HG02943 (cell line): ENCODE measurements around the gene TRABD.
"Not testable (repeated sequence)": the region's sequence is repeated elsewhere in the genome, so short reads cannot be mapped to it uniquely, and the experiment has no call there.

Experiments used
- ATAC-seq: cut with Tn5 transposase; IDR thresholded peaks from one replicate; pipeline ENCODE4 v1.9.1; 2021; ENCODE audit warnings: mild to moderate bottlenecking, low read depth, moderate library complexity; ENCODE audit not compliant: unreplicated experiment

Gene TRABD

GRCh38 chr22:50200461-50201190 lies 14.9 kb downstream of the TRABD start, which contains the start of gene SELENOO:
TSS of gene SELENOO (plus strand) at chr22:50201011. CDS start at chr22:50201037, 26 bp downstream.
- ATAC-seq: no peak

- no peak for ATAC-seq
Measured at GRCh38 chr22:50201191-50202129, 15.7 kb downstream of the TRABD start.

- no peak for ATAC-seq
Measured at GRCh38 chr22:50202130-50202666, 16.5 kb downstream of the TRABD start.

GRCh38 chr22:50203288-50203687 lies 17.6 kb downstream of the TRABD start:
- ATAC-seq: no peak

GRCh38 chr22:50204571-50204970 lies 18.9 kb downstream of the TRABD start:
- ATAC-seq: no peak

- ATAC-seq: not testable (repeated sequence)
Measured at GRCh38 chr22:50204998-50205397, 19.3 kb downstream of the TRABD start.

- ATAC-seq: no peak
Measured at GRCh38 chr22:50205781-50206569, 20.3 kb downstream of the TRABD start.

- no peak for ATAC-seq
Measured at GRCh38 chr22:50206599-50206998, 20.9 kb downstream of the TRABD start.

- no peak for ATAC-seq
Measured at GRCh38 chr22:50207383-50208140, 21.8 kb downstream of the TRABD start.

GRCh38 chr22:50208430-50208938 lies 22.8 kb downstream of the TRABD start:
- ATAC-seq: no peak

GRCh38 chr22:50208939-50209892 lies 23.5 kb downstream of the TRABD start:
- ATAC-seq: no peak

- ATAC-seq: no peak
Measured at GRCh38 chr22:50209893-50210292, 24.2 kb downstream of the TRABD start.

GRCh38 chr22:50210378-50211139 lies 24.8 kb downstream of the TRABD start:
- ATAC-seq: no peak

- no peak for ATAC-seq
Measured at GRCh38 chr22:50211147-50211546, 25.4 kb downstream of the TRABD start.

GRCh38 chr22:50213263-50213662 lies 27.6 kb downstream of the TRABD start:
- ATAC-seq: no peak

GRCh38 chr22:50215297-50216054 lies 29.8 kb downstream of the TRABD start:
- ATAC-seq: no peak
